H1 (cell line): ENCODE measurements around the gene KLHL18. TPM values are rescaled to one million over a fixed set of nuclear protein-coding genes. Genes with fewer than 3 reads are reported as not detected.

Experiments
- CTCF ChIA-PET: fragments of 300-600 bp; sonication (Branson Sonifier 250); formaldehyde crosslinking; loops from one replicate; lab custom pipeline; 2021; ENCODE audit not compliant: partially characterized antibody; lab: Charles Lee
- POLR2A ChIA-PET: fragments of 300-600 bp; sonication (Branson Sonifier 250); formaldehyde crosslinking; loops from one replicate; lab custom pipeline; 2021; ENCODE audit warnings: inconsistent platforms; ENCODE audit not compliant: partially characterized antibody; lab: Charles Lee
- DNase-seq, 2 experiments: peaks; one replicate each; pipeline versions ENCODE4 v3.0.0 to v3.0.0-alpha.2; 2010 to 2022; ENCODE audit warnings: low spot score in 2 of 2, low read depth in 1 of 2, mixed read lengths in 1 of 2
- FAIRE-seq: peaks from 2 replicates; lab custom pipeline; 2011; peaks lifted over from hg19 to GRCh38; lab: Jason Lieb, UNC
- H2AFZ ChIP-seq: 2 replicates; pipeline ENCODE4 v1.8.1; 2012; ENCODE audit warnings: low read length, inconsistent platforms
- H2AK5ac ChIP-seq: 2 replicates; pipeline ENCODE4 v1.6.1; 2013; ENCODE audit warnings: low read depth, low read length
- H2BK120ac ChIP-seq: replicated peaks from 2 replicates; pipeline ENCODE3; 2013; ENCODE audit warnings: low read depth, low read length, inconsistent platforms
- H2BK12ac ChIP-seq: 2 replicates; pipeline ENCODE4 v1.6.1; 2013; ENCODE audit warnings: low read depth, low read length
- H2BK15ac ChIP-seq: 2 replicates; pipeline ENCODE4 v1.6.1; 2013; ENCODE audit warnings: low read length
- H2BK20ac ChIP-seq: 2 replicates; pipeline ENCODE4 v1.6.1; 2013; ENCODE audit warnings: low read length
- H2BK5ac ChIP-seq: 2 replicates; pipeline ENCODE4 v1.6.1; 2013; ENCODE audit warnings: low read depth, low read length
- H3K14ac ChIP-seq: 2 replicates; pipeline ENCODE4 v1.6.1; 2013; ENCODE audit warnings: inconsistent platforms; ENCODE audit not compliant: insufficient read length
- H3K18ac ChIP-seq: 2 replicates; pipeline ENCODE4 v1.6.1; 2013; ENCODE audit warnings: low read length; ENCODE audit errors: extremely low read depth
- H3K23ac ChIP-seq: 2 replicates; pipeline ENCODE4 v1.6.1; 2013; ENCODE audit warnings: inconsistent platforms; ENCODE audit not compliant: insufficient read length
- H3K23me2 ChIP-seq: 2 replicates; pipeline ENCODE4 v1.6.1; 2013; ENCODE audit warnings: low read depth, low read length
- H3K27ac ChIP-seq: 2 replicates; pipeline ENCODE4 v1.6.1; 2011; ENCODE audit warnings: low read depth, low read length, inconsistent platforms
- H3K27me3 ChIP-seq, 4 experiments: replicated peaks in 1 of 4; 1 replicate in 1 of 4; 2 replicates in 3 of 4; pipeline versions ENCODE4 v1.6.1 to v1.8.1; 2011 to 2013; ENCODE audit warnings: low read length in 3 of 4, mild to moderate bottlenecking in 3 of 4, inconsistent platforms in 2 of 4, mixed read lengths in 2 of 4, moderate library complexity in 1 of 4; ENCODE audit not compliant: control insufficient read depth in 3 of 4, insufficient read depth in 3 of 4; ENCODE audit errors: extremely low read depth in 1 of 4
- H3K36me3 ChIP-seq, 4 experiments: 2 replicates each; pipeline versions ENCODE4 v1.6.1 to v1.8.1; 2011 to 2013; ENCODE audit warnings: mild to moderate bottlenecking in 4 of 4, low read length in 3 of 4, moderate library complexity in 2 of 4, control low read depth in 1 of 4, inconsistent platforms in 1 of 4; ENCODE audit not compliant: insufficient read depth in 4 of 4, control insufficient read depth in 2 of 4
- H3K4ac ChIP-seq: replicated peaks from 2 replicates; pipeline ENCODE3; 2013; ENCODE audit warnings: low read length, low read depth, mixed read lengths, inconsistent platforms; ENCODE audit not compliant: insufficient read length
- H3K4me1 ChIP-seq, 4 experiments: replicated peaks in 1 of 4; 1 replicate in 1 of 4; 2 replicates in 3 of 4; pipeline versions ENCODE4 v1.6.1 to v1.8.1; 2011 to 2013; ENCODE audit warnings: low read length in 3 of 4, inconsistent platforms in 2 of 4, mixed read lengths in 1 of 4; ENCODE audit not compliant: insufficient read depth in 4 of 4, control insufficient read depth in 3 of 4
- H3K4me2 ChIP-seq, 2 experiments: 2 replicates each; pipeline versions ENCODE4 v1.6.1 to v1.8.1; 2011 to 2013; ENCODE audit warnings: low read depth in 2 of 2, low read length in 2 of 2, control low read depth in 1 of 2, inconsistent platforms in 1 of 2, mild to moderate bottlenecking in 1 of 2; ENCODE audit not compliant: insufficient read depth in 1 of 2
- H3K4me3 ChIP-seq, 4 experiments: fragments of 200-600, 300-600 bp in 1 of 4; sonication (generic), shearing (Covaris generic), sonication (Bioruptor Twin) in 1 of 4; 2 replicates each; pipeline versions ENCODE4 v1.5.1 to v1.8.1; 2011 to 2016; ENCODE audit warnings: low read length in 4 of 4, low read depth in 3 of 4, control low read depth in 2 of 4, inconsistent platforms in 2 of 4, mild to moderate bottlenecking in 2 of 4, mixed read lengths in 1 of 4, moderate library complexity in 1 of 4; ENCODE audit not compliant: insufficient read depth in 2 of 4; ENCODE audit errors: extremely low read depth in 1 of 4
- H3K56ac ChIP-seq: replicated peaks from 2 replicates; pipeline ENCODE3; 2013; ENCODE audit warnings: low read depth, mild to moderate bottlenecking, mixed read lengths, low read length, inconsistent platforms; ENCODE audit not compliant: insufficient read length
- H3K79me1 ChIP-seq: 2 replicates; pipeline ENCODE4 v1.6.1; 2013; ENCODE audit warnings: low read depth, low read length, control low read depth
- H3K79me2 ChIP-seq, 2 experiments: 2 replicates each; pipeline versions ENCODE4 v1.6.1 to v1.8.1; 2012 to 2013; ENCODE audit warnings: low read length in 2 of 2, mild to moderate bottlenecking in 2 of 2, inconsistent platforms in 1 of 2; ENCODE audit not compliant: insufficient read depth in 2 of 2, control insufficient read depth in 1 of 2
- H3K9ac ChIP-seq, 4 experiments: replicated peaks in 1 of 4; 1 replicate in 1 of 4; 2 replicates in 3 of 4; pipeline versions ENCODE4 v1.6.1 to v1.8.1; 2011 to 2013; ENCODE audit warnings: low read depth in 3 of 4, low read length in 3 of 4, control low read depth in 2 of 4, mild to moderate bottlenecking in 2 of 4, moderate library complexity in 2 of 4, inconsistent platforms in 1 of 4; ENCODE audit errors: extremely low read depth in 1 of 4
- H3K9me3 ChIP-seq, 2 experiments: 2 replicates each; pipeline versions ENCODE4 v1.6.1 to v1.8.1; 2012 to 2013; ENCODE audit warnings: mild to moderate bottlenecking in 2 of 2, moderate library complexity in 2 of 2, control low read depth in 1 of 2, inconsistent platforms in 1 of 2, low read depth in 1 of 2, low read length in 1 of 2, mixed read lengths in 1 of 2; ENCODE audit not compliant: insufficient read depth in 2 of 2
- H4K20me1 ChIP-seq, 2 experiments: replicated peaks in 1 of 2; 2 replicates each; pipeline versions ENCODE3 to v1.8.1; 2011 to 2013; ENCODE audit warnings: inconsistent platforms in 2 of 2, low read length in 2 of 2, mild to moderate bottlenecking in 1 of 2; ENCODE audit not compliant: insufficient read depth in 2 of 2, control insufficient read depth in 1 of 2
- H4K5ac ChIP-seq: 2 replicates; pipeline ENCODE4 v1.6.1; 2013; ENCODE audit warnings: low read length, low read depth, mixed read lengths, inconsistent platforms; ENCODE audit not compliant: insufficient read length
- H4K8ac ChIP-seq: 2 replicates; pipeline ENCODE4 v1.8.0; 2013; ENCODE audit warnings: mild to moderate bottlenecking, moderate library complexity, low read length, inconsistent platforms; ENCODE audit not compliant: insufficient read depth; ENCODE audit errors: extremely low read depth
- H4K91ac ChIP-seq: replicated peaks from 2 replicates; pipeline ENCODE3; 2013; ENCODE audit warnings: low read length, mixed read lengths, inconsistent platforms; ENCODE audit not compliant: insufficient read length
- BACH1 ChIP-seq: IDR thresholded peaks from 2 replicates; pipeline ENCODE4 v1.6.1; 2012; ENCODE audit warnings: low read length, improper control_type of control experiment
- CBX5 ChIP-seq: fragments of 300-800, 300-1000 bp; sonication (generic); IDR thresholded peaks from 2 replicates; pipeline ENCODE4 v1.7.1; 2016; ENCODE audit warnings: antibody characterized with exemption, low read length, low read depth
- CTBP2 ChIP-seq: IDR thresholded peaks from 2 replicates; pipeline ENCODE4 v1.7.0; 2011; ENCODE audit warnings: borderline replicate concordance, mild to moderate bottlenecking, moderate library complexity, mixed read lengths, low read length; ENCODE audit not compliant: insufficient read depth, insufficient read length
- JUND ChIP-seq: IDR thresholded peaks from 2 replicates; pipeline ENCODE4 v1.6.1; 2011; ENCODE audit warnings: mild to moderate bottlenecking, improper control_type of control experiment, low read length
- KDM5A ChIP-seq: fragments of 200-600 bp; IDR thresholded peaks from 2 replicates; pipeline ENCODE4 v1.7.1; 2012; ENCODE audit warnings: mild to moderate bottlenecking, low read length, inconsistent platforms, mixed read lengths
- MAFK ChIP-seq: IDR thresholded peaks from 2 replicates; pipeline ENCODE4 v1.6.1; 2012; ENCODE audit warnings: low read depth, mild to moderate bottlenecking, improper control_type of control experiment, low read length
- PHF8 ChIP-seq: fragments of 200-600 bp; sonication (generic); conservative IDR thresholded peaks from 2 replicates; pipeline ENCODE4 v1.7.1; 2012; ENCODE audit warnings: low read depth, mild to moderate bottlenecking, inconsistent platforms, low read length, moderate library complexity
- POLR2AphosphoS5 ChIP-seq: IDR thresholded peaks from 2 replicates; pipeline ENCODE4 v1.6.1; 2011; ENCODE audit warnings: low read depth, low read length
- SIRT6 ChIP-seq: IDR thresholded peaks from one replicate; pipeline ENCODE4 v1.7.1; 2012; ENCODE audit warnings: low read length, inconsistent platforms
- SP1 ChIP-seq: IDR thresholded peaks from 2 replicates; pipeline ENCODE4 v1.6.1; 2011; ENCODE audit warnings: low read depth, low read length
- TBP ChIP-seq: IDR thresholded peaks from 2 replicates; pipeline ENCODE4 v1.6.1; 2011; ENCODE audit warnings: low read depth, low read length, improper control_type of control experiment
- ZNF274 ChIP-seq: IDR thresholded peaks from 2 replicates; pipeline ENCODE4 v1.7.0; 2012; ENCODE audit warnings: low read length, borderline replicate concordance; ENCODE audit errors: extremely low read depth
- WGBS, 2 experiments: shearing (Covaris generic) in 1 of 2; methylation state at CpG; one replicate each; pipeline versions ENCODE4 v1.1.6 to v1.1.7; 2013 to 2015; ENCODE audit warnings: low lambda C conversion rate in 2 of 2, mixed read lengths in 2 of 2, inconsistent platforms in 1 of 2, low coverage in 1 of 2, missing lambda C conversion rate in 1 of 2; ENCODE audit not compliant: insufficient replicate concordance in 2 of 2, insufficient coverage in 1 of 2, insufficient read length in 1 of 2; ENCODE audit errors: extremely low coverage in 1 of 2, missing lambda C conversion rate in 1 of 2; 5-methylcytosine and 5-hydroxymethylcytosine counted together
- polyA plus RNA-seq, 7 experiments: library from polyadenylated mRNA; depleted of rRNA in 3 of 7; stranded (reverse) in 5 of 7; unstranded in 2 of 7; fragments of >200 nt in 5 of 7; fragments of 200-250 nt in 2 of 7; gene quantifications; 1 replicate in 5 of 7; 2 replicates in 1 of 7; 4 replicates in 1 of 7; pipeline versions ENCODE4 v1.2.1 to v1.2.3, GENCODE V29; 2011 to 2013; ENCODE audit warnings: missing spikeins in 2 of 7, mixed read lengths in 2 of 7
- total RNA-seq: library from RNA; stranded (reverse); fragmentation: NEBNext Ultra II Directional; extraction: Animal tissue kit (Norgen Biotek cat#: 25700); gene quantifications from 2 replicates; pipeline ENCODE4 v1.2.1, GENCODE V29; 2021
- TF ChIP-seq, protein P1 (sequence below), 3 experiments: IDR thresholded peaks; 1 replicate in 2 of 3; 2 replicates in 1 of 3; pipeline versions ENCODE4 v1.5.1 to v1.6.1; 2011; ENCODE audit warnings: low read length in 3 of 3, mild to moderate bottlenecking in 3 of 3, inconsistent platforms in 2 of 3, low read depth in 1 of 3, moderate library complexity in 1 of 3; ENCODE audit not compliant: insufficient read depth in 1 of 3; ENCODE audit errors: control extremely low read depth in 1 of 3

Gene KLHL18
- total and polyA plus RNA-seq, 2 of the 8 experiments (the other 6 are each of a cell fraction or from before 2014, with no cell fraction given), result 19.9 to 31.7 TPM

- no peak overlapping the region for H3K14ac ChIP-seq
- H3K56ac ChIP-seq, result no peak overlapping the region
- ChIA-PET CTCF (interaction anchor here (1.3 to 2.2 kb wide), 4 partner anchors 10 to 49 kb away, joined by 4 to 13 read pairs (median 4); no protein-coding TSS in a partner anchor), POLR2A (no interaction called here)
- H3K9me3 ChIP-seq, result no peaks in the 10 kb centered on the region
- no peaks in the 10 kb centered on the region for H3K27me3 ChIP-seq
- no peaks in the 10 kb centered on the region for H3K23me2 ChIP-seq
- H3K4me1 ChIP-seq, result no peaks in the 10 kb centered on the region
- H3K27ac ChIP-seq, result no peak overlapping the region
- no peak overlapping the region for H2AK5ac ChIP-seq
- FAIRE-seq (no peak), DNase-seq (no peak)
- no peak overlapping the region for H2BK5ac ChIP-seq
- no peak overlapping the region for H3K4ac ChIP-seq
- H3K79me1 ChIP-seq, result no peaks in the 10 kb centered on the region
- H3K18ac ChIP-seq, result no peak overlapping the region
- no peaks in the 10 kb centered on the region for H3K36me3 ChIP-seq
- H2AFZ ChIP-seq, result no peak overlapping the region
- H4K20me1 ChIP-seq, result no peaks in the 10 kb centered on the region
- no peak overlapping the region for H3K4me2 ChIP-seq
- H2BK15ac ChIP-seq, result no peak overlapping the region
- no peak overlapping the region for H3K4me3 ChIP-seq
- H2BK12ac ChIP-seq, result no peak overlapping the region
- no peak overlapping the region for H4K5ac ChIP-seq
- no peak overlapping the region for H4K91ac ChIP-seq
- H4K8ac ChIP-seq, result no peak overlapping the region
- no peak overlapping the region for H3K9ac ChIP-seq
- no peak overlapping the region for H3K23ac ChIP-seq
- no peak overlapping the region for H2BK20ac ChIP-seq
- 91% methylated on average over 2 of the region's 2 CpGs; no CpG with 5 or more reads in 1 of the 2 experiments for WGBS, 2 experiments
- no peaks in the 10 kb centered on the region for H3K79me2 ChIP-seq
- no peak overlapping the region for H2BK120ac ChIP-seq
- TF ChIP-seq TBP, result no peak
- no peak for TF ChIP-seq CBX5
- TF ChIP-seq SIRT6, result no peak
- no peak for TF ChIP-seq CTBP2
- TF ChIP-seq SP1, result no peak
- no peak for TF ChIP-seq BACH1
- TF ChIP-seq KDM5A, result no peak
- TF ChIP-seq ZNF274, result no peak
- TF ChIP-seq, protein P1, sequence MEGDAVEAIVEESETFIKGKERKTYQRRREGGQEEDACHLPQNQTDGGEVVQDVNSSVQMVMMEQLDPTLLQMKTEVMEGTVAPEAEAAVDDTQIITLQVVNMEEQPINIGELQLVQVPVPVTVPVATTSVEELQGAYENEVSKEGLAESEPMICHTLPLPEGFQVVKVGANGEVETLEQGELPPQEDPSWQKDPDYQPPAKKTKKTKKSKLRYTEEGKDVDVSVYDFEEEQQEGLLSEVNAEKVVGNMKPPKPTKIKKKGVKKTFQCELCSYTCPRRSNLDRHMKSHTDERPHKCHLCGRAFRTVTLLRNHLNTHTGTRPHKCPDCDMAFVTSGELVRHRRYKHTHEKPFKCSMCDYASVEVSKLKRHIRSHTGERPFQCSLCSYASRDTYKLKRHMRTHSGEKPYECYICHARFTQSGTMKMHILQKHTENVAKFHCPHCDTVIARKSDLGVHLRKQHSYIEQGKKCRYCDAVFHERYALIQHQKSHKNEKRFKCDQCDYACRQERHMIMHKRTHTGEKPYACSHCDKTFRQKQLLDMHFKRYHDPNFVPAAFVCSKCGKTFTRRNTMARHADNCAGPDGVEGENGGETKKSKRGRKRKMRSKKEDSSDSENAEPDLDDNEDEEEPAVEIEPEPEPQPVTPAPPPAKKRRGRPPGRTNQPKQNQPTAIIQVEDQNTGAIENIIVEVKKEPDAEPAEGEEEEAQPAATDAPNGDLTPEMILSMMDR (IDR thresholded peaks at IDR 0.05; ENCODE audit: control extremely low read depth in 1 of 3, insufficient read depth in 1 of 3, low read depth in 1 of 3, low read length in 3 of 3), result no peak
- TF ChIP-seq POLR2AphosphoS5, result no peak
- no peak for TF ChIP-seq MAFK
- TF ChIP-seq PHF8, result no peak
- no peak for TF ChIP-seq JUND
Observed at GRCh38 chr3:47274652-47275051, 8.1 kb upstream of the KLHL18 start.
